Mesenchymal stem cell (in vitro differentiated cells and primary cell): Measurements from ENCODE around the gene TEAD4.

Experiments used
- DNase-seq: peaks from one replicate; pipeline ENCODE4 v3.0.0-alpha.2; 2013
- H2AFZ ChIP-seq: one replicate; pipeline ENCODE4 v1.6.1; 2013; ENCODE audit warnings: low read depth, mild to moderate bottlenecking, control low read depth, inconsistent platforms, low read length, moderate library complexity
- H2AK5ac ChIP-seq: 2 replicates; pipeline ENCODE4 v1.6.1; 2013; ENCODE audit warnings: low read length, moderate library complexity, mild to moderate bottlenecking, inconsistent platforms; ENCODE audit not compliant: severe bottlenecking
- H2BK120ac ChIP-seq: one replicate; pipeline ENCODE4 v1.6.1; 2013; ENCODE audit warnings: low read depth, mild to moderate bottlenecking, inconsistent platforms, low read length, moderate library complexity
- H2BK12ac ChIP-seq, 2 experiments: one replicate each; pipeline ENCODE4 v1.6.1; 2013; ENCODE audit warnings: inconsistent platforms in 2 of 2, low read length in 2 of 2, mild to moderate bottlenecking in 2 of 2, moderate library complexity in 2 of 2, control low read depth in 1 of 2
- H2BK15ac ChIP-seq: one replicate; pipeline ENCODE4 v1.6.1; 2013; ENCODE audit warnings: mild to moderate bottlenecking, low read depth, inconsistent platforms; ENCODE audit not compliant: poor library complexity, severe bottlenecking
- H2BK5ac ChIP-seq: 2 replicates; pipeline ENCODE4 v1.6.1; 2013; ENCODE audit warnings: low read depth, mild to moderate bottlenecking, low read length, control low read depth, inconsistent platforms; ENCODE audit not compliant: poor library complexity, severe bottlenecking
- H3K14ac ChIP-seq, 2 experiments: one replicate each; pipeline ENCODE4 v1.6.1; 2013; ENCODE audit warnings: inconsistent platforms in 2 of 2, low read length in 2 of 2, control low read depth in 1 of 2, mild to moderate bottlenecking in 1 of 2, moderate library complexity in 1 of 2
- H3K18ac ChIP-seq, 2 experiments: one replicate each; pipeline ENCODE4 v1.6.1; 2013; ENCODE audit warnings: inconsistent platforms in 2 of 2, low read length in 2 of 2, control low read depth in 1 of 2, low read depth in 1 of 2, mild to moderate bottlenecking in 1 of 2
- H3K23ac ChIP-seq, 2 experiments: one replicate each; pipeline ENCODE4 v1.6.1; 2013; ENCODE audit warnings: inconsistent platforms in 2 of 2, low read length in 2 of 2, mild to moderate bottlenecking in 2 of 2, moderate library complexity in 2 of 2, control low read depth in 1 of 2
- H3K27ac ChIP-seq: 2 replicates; pipeline ENCODE4 v1.5.1; 2013; ENCODE audit warnings: mild to moderate bottlenecking, moderate library complexity, low read length, control low read depth, inconsistent platforms; ENCODE audit not compliant: poor library complexity, severe bottlenecking
- H3K27me3 ChIP-seq, 2 experiments: 2 replicates each; pipeline versions ENCODE4 v1.6.1 to v1.7.0; 2013; ENCODE audit warnings: low read length in 2 of 2, mild to moderate bottlenecking in 2 of 2, moderate library complexity in 2 of 2, control low read depth in 1 of 2, inconsistent platforms in 1 of 2; ENCODE audit not compliant: control insufficient read depth in 1 of 2, insufficient read depth in 1 of 2
- H3K36me3 ChIP-seq, 2 experiments: 2 replicates each; pipeline versions ENCODE4 v1.6.1 to v1.7.0; 2013; ENCODE audit warnings: low read length in 2 of 2, control low read depth in 1 of 2, inconsistent platforms in 1 of 2, low read depth in 1 of 2, mild to moderate bottlenecking in 1 of 2; ENCODE audit not compliant: insufficient read depth in 2 of 2, control insufficient read depth in 1 of 2
- H3K4ac ChIP-seq, 2 experiments: one replicate each; pipeline ENCODE4 v1.6.1; 2013; ENCODE audit warnings: inconsistent platforms in 2 of 2, low read length in 2 of 2, mild to moderate bottlenecking in 2 of 2, moderate library complexity in 2 of 2, control low read depth in 1 of 2, low read depth in 1 of 2
- H3K4me1 ChIP-seq: 2 replicates; pipeline ENCODE4 v1.6.1; 2013; ENCODE audit warnings: low read depth, low read length, control low read depth; ENCODE audit not compliant: control insufficient read depth, insufficient read depth
- H3K4me2 ChIP-seq: 2 replicates; pipeline ENCODE4 v1.6.1; 2013; ENCODE audit warnings: low read length, mild to moderate bottlenecking, inconsistent platforms; ENCODE audit not compliant: poor library complexity, severe bottlenecking
- H3K4me3 ChIP-seq, 2 experiments: 2 replicates each; pipeline versions ENCODE4 v1.5.1 to v1.7.0; 2013; ENCODE audit warnings: low read length in 2 of 2, mild to moderate bottlenecking in 2 of 2, control low read depth in 1 of 2, low read depth in 1 of 2; ENCODE audit not compliant: insufficient read depth in 1 of 2
- H3K79me1 ChIP-seq: replicated peaks from 2 replicates; pipeline ENCODE4 v1.6.1; 2013; ENCODE audit warnings: mild to moderate bottlenecking, control low read depth, low read length, inconsistent platforms; ENCODE audit not compliant: poor library complexity, severe bottlenecking
- H3K9ac ChIP-seq: 2 replicates; pipeline ENCODE4 v1.7.0; 2013; ENCODE audit warnings: mild to moderate bottlenecking, low read length, moderate library complexity
- H3K9me3 ChIP-seq: 2 replicates; pipeline ENCODE4 v1.7.0; 2013; ENCODE audit warnings: mild to moderate bottlenecking, low read length; ENCODE audit not compliant: control insufficient read depth
- H4K8ac ChIP-seq: one replicate; pipeline ENCODE4 v1.6.1; 2013; ENCODE audit warnings: inconsistent platforms, mild to moderate bottlenecking, low read length, moderate library complexity
- H4K91ac ChIP-seq: one replicate; pipeline ENCODE4 v1.6.1; 2013; ENCODE audit warnings: mild to moderate bottlenecking, low read length, inconsistent platforms
- WGBS: methylation state at CpG from one replicate; pipeline ENCODE4 v1.1.7; 2013; ENCODE audit warnings: mixed read lengths; 5-methylcytosine and 5-hydroxymethylcytosine counted together

TEAD4 gene

GRCh38 chr12:2997989-2998670 is 38.9 kb downstream of the TEAD4 start:
- H3K27me3 ChIP-seq: no peaks in the 10 kb centered on the region
- H2AK5ac ChIP-seq: peak overlapping the region; percentile 21

GRCh38 chr12:2998789-2999264 is 39.6 kb downstream of the TEAD4 start:
- no peak overlapping the region for H2AFZ ChIP-seq
- no peak overlapping the region for H3K4me2 ChIP-seq
- DNase-seq: peak; percentile 74
- WGBS: 59% methylated on average over 9 of the region's 12 CpGs
- no peak overlapping the region for H4K91ac ChIP-seq
- peaks cover 32% of the 10 kb centered on the region for H3K79me1 ChIP-seq
- H3K27ac ChIP-seq: peak overlapping the region; percentile 43
- H3K9me3 ChIP-seq: no peaks in the 10 kb centered on the region
- peaks cover 18% of the 10 kb centered on the region for H3K4me1 ChIP-seq
- no peak overlapping the region for H3K14ac ChIP-seq
- no peak overlapping the region for H3K4ac ChIP-seq
- no peak overlapping the region for H2BK12ac ChIP-seq
- H3K18ac ChIP-seq: no peak overlapping the region
- peak overlapping the region; percentile 26 for H3K9ac ChIP-seq
- no peak overlapping the region for H2BK5ac ChIP-seq
- peaks cover 9 to 52% of the 10 kb centered on the region in 2 experiments for H3K36me3 ChIP-seq
- H3K27me3 ChIP-seq: no peaks in the 10 kb centered on the region
- peak overlapping the region; percentile 31 for H4K8ac ChIP-seq
- H3K4me3 ChIP-seq: no peak overlapping the region
- H2BK120ac ChIP-seq: no peak overlapping the region
- no peak overlapping the region for H2BK15ac ChIP-seq
- H3K23ac ChIP-seq: no peak overlapping the region
- no peak overlapping the region for H2AK5ac ChIP-seq

More at GRCh38 chr12:2997989-2998670, 38.9 kb downstream of the TEAD4 start:
- H3K9ac ChIP-seq: peak overlapping the region; percentile 26
- no peak overlapping the region for H3K4ac ChIP-seq
- no peak overlapping the region for H3K23ac ChIP-seq
- no peak overlapping the region for H2BK15ac ChIP-seq
- no peak overlapping the region for H2BK5ac ChIP-seq
- no peak overlapping the region for H2BK12ac ChIP-seq
- no peak overlapping the region for H3K4me3 ChIP-seq
- no peak for DNase-seq
- H3K4me1 ChIP-seq: peaks cover 18% of the 10 kb centered on the region
- no peak overlapping the region for H4K91ac ChIP-seq
- peaks cover 27% of the 10 kb centered on the region for H3K79me1 ChIP-seq
- no peak overlapping the region for H2BK120ac ChIP-seq
- no peak overlapping the region for H2AFZ ChIP-seq
- peaks cover 9 to 46% of the 10 kb centered on the region in 2 experiments for H3K36me3 ChIP-seq
- peak overlapping the region; percentile 43 for H3K27ac ChIP-seq
- no peak overlapping the region for H3K4me2 ChIP-seq
- H3K9me3 ChIP-seq: no peaks in the 10 kb centered on the region
- H3K14ac ChIP-seq: no peak overlapping the region
- H4K8ac ChIP-seq: no peak overlapping the region
- WGBS: 94% methylated on average over 12 of the region's 15 CpGs
- H3K18ac ChIP-seq: no peak overlapping the region

- WGBS: 93% methylated on average over 23 of the region's 23 CpGs
- H2BK5ac ChIP-seq: no peak overlapping the region
Measured at GRCh38 chr12:2999265-2999841, 40.2 kb downstream of the TEAD4 start.

GRCh38 chr12:3000548-3001275 is 41.5 kb downstream of the TEAD4 start:
- peaks cover 25% of the 10 kb centered on the region for H3K4me1 ChIP-seq
- no peak overlapping the region for H2BK12ac ChIP-seq
- no peak overlapping the region for H2BK15ac ChIP-seq
- H3K18ac ChIP-seq: no peak overlapping the region
- no peak overlapping the region for H4K8ac ChIP-seq
- H3K36me3 ChIP-seq: peaks cover 6 to 44% of the 10 kb centered on the region in 2 experiments
- no peak overlapping the region for H3K4me2 ChIP-seq
- H2BK120ac ChIP-seq: no peak overlapping the region
- peak; percentile 14 for DNase-seq
- no peak overlapping the region for H3K9ac ChIP-seq
- no peaks in the 10 kb centered on the region for H3K27me3 ChIP-seq
- no peak overlapping the region for H3K14ac ChIP-seq
- no peak overlapping the region for H2AFZ ChIP-seq
- H3K9me3 ChIP-seq: no peaks in the 10 kb centered on the region
- no peak overlapping the region for H2AK5ac ChIP-seq
- no peak overlapping the region for H3K4me3 ChIP-seq
- H2BK5ac ChIP-seq: no peak overlapping the region
- H3K79me1 ChIP-seq: peaks cover 30% of the 10 kb centered on the region
- H4K91ac ChIP-seq: no peak overlapping the region
- H3K23ac ChIP-seq: no peak overlapping the region
- 52% methylated on average over 13 of the region's 13 CpGs for WGBS
- H3K27ac ChIP-seq: no peak overlapping the region
- H3K4ac ChIP-seq: no peak overlapping the region

More at GRCh38 chr12:2999265-2999841, 40.2 kb downstream of the TEAD4 start:
- Histone ChIP-seq H2AK5ac (peak overlapping the region; percentile 14), H3K4me3 (no peak overlapping the region), H2AFZ (no peak overlapping the region), H3K36me3 (peaks cover 9 to 52% of the 10 kb centered on the region in 2 experiments), H2BK120ac (no peak overlapping the region), H3K9me3 (no peaks in the 10 kb centered on the region), H3K27me3 (no peaks in the 10 kb centered on the region), H2BK12ac (no peak overlapping the region), H3K4ac (no peak overlapping the region), H3K9ac (no peak overlapping the region), H3K4me2 (no peak overlapping the region), H2BK15ac (no peak overlapping the region), H3K79me1 (peaks cover 32% of the 10 kb centered on the region), H3K27ac (no peak overlapping the region), H4K91ac (peak overlapping the region; percentile 47), H3K14ac (no peak overlapping the region), H3K4me1 (peaks cover 18% of the 10 kb centered on the region), H3K23ac (no peak overlapping the region), H3K18ac (no peak overlapping the region), H4K8ac (no peak overlapping the region)
- DNase-seq: no peak
